ENCODE measurements around the gene SUPT6H. TPM values are rescaled to one million over a fixed set of nuclear protein-coding genes. Genes with fewer than 3 reads are reported as not detected.
"Not testable (repeated sequence)": the region's sequence is repeated elsewhere in the genome, so short reads cannot be mapped to it uniquely, and the experiment has no call there.

Gene SUPT6H
- polyA plus RNA-seq, 1 donor = 80.6 TPM

GRCh38 chr17:28735913-28736769 is 74.1 kb downstream of the SUPT6H start:
- DNase-seq = not testable (repeated sequence)

- no peak for DNase-seq
Observed at GRCh38 chr17:28737316-28737715, 75.3 kb downstream of the SUPT6H start.

GRCh38 chr17:28737770-28738679 is 76.0 kb downstream of the SUPT6H start:
- DNase-seq = peak; percentile 35

- DNase-seq = no peak
Observed at GRCh38 chr17:28738680-28739384, 76.8 kb downstream of the SUPT6H start.

GRCh38 chr17:28740406-28741357 is 78.7 kb downstream of the SUPT6H start:
- no peak for DNase-seq

GRCh38 chr17:28741358-28742349 is 79.6 kb downstream of the SUPT6H start:
- no peak for DNase-seq

- DNase-seq = peak; percentile 86
Observed at GRCh38 chr17:28743243-28744103, 81.5 kb downstream of the SUPT6H start, which contains the start of gene TRAF4. TSS of gene TRAF4 (plus strand) at chr17:28744011. CDS start at chr17:28744113, 102 bp downstream.

- peak; percentile 63 for DNase-seq
Observed at GRCh38 chr17:28744104-28744971, 82.3 kb downstream of the SUPT6H start.

GRCh38 chr17:28744972-28745785 is 83.2 kb downstream of the SUPT6H start:
- DNase-seq = peak; percentile 78

- DNase-seq = peak; percentile 78
Observed at GRCh38 chr17:28745786-28746411, 83.9 kb downstream of the SUPT6H start.

- peak; percentile 34 for DNase-seq
Observed at GRCh38 chr17:28746611-28747050, 84.6 kb downstream of the SUPT6H start.

GRCh38 chr17:28747051-28747691 is 85.2 kb downstream of the SUPT6H start:
- DNase-seq = no peak

- DNase-seq = no peak
Observed at GRCh38 chr17:28747801-28748750, 86.1 kb downstream of the SUPT6H start.

GRCh38 chr17:28748852-28749515 is 87.0 kb downstream of the SUPT6H start:
- no peak for DNase-seq
